NCI-H1694 treated with DMSO at 0.1 percent for 48 hours (cell line): ENCODE measurements around the gene THAP2.
A peak's percentile ranks its signal among the peaks of the same experiment; 100 is the strongest.

Experiments used
- DNase-seq: peaks from one replicate; lab custom pipeline; 2025; lab: John Stamatoyannopoulos, UW

THAP2 gene

GRCh38 chr12:71663561-71664410 is at the start of gene THAP2, which contains the start of gene ZFC3H1:
Gene THAP2 (plus strand): TSS chr12:71664301. CDS start chr12:71664510, 209 bp downstream.
Gene ZFC3H1 (minus strand): TSS chr12:71663848. CDS start chr12:71663610, 238 bp downstream.
- peak; percentile 98 for DNase-seq

- no peak for DNase-seq
These were observed 42.2 kb upstream of the THAP2 start for GRCh38 chr12:71621938-71622337.

- no peak for DNase-seq
These were observed 38.6 kb upstream of the THAP2 start for GRCh38 chr12:71625476-71625875.

- no peak for DNase-seq
These were observed 38.0 kb upstream of the THAP2 start for GRCh38 chr12:71626098-71626497.

DNA sequence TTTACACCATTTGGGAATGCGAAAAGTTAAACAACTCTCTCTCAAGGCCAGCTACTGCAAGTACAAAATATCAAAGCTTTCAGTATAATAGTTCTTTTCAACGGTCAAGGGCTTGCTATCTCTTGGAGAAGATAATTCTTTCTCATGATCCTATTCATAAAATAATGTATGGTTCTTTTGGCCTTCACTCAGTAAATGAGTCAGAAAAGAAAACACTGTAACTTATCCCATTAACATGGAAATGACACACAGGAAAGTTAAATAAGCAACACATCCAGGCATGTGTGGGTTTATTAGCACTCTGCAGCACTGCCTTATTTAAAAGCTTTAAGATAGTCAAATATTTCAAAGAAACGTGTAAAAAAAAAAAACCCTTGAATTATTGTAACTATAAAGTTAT is 37.3 kb upstream of the THAP2 start:
- no peak for DNase-seq

GRCh38 chr12:71627438-71628002 is 36.6 kb upstream of the THAP2 start:
- no peak for DNase-seq

DNA sequence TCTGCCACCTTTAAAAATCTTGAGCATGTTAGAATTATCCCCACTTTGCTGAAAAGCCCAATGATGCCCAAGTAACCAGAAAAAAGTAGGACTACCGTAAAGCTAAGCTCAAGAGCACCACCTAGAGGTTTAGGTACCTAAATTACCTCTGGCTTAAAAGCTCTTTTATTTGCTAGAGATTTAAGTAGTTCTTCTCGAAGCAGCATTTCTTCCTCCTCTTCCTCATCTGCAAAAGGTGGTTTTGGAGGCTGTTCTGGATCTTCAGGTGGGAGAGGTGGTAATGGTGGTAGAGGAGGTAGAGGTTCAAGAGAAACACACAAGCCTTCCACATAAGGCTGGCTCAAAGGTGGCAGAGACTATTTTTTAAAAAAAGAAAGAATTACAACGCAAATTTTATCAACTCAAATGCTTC is 27.4 kb upstream of the THAP2 start:
- peak; percentile 56 for DNase-seq

DNA sequence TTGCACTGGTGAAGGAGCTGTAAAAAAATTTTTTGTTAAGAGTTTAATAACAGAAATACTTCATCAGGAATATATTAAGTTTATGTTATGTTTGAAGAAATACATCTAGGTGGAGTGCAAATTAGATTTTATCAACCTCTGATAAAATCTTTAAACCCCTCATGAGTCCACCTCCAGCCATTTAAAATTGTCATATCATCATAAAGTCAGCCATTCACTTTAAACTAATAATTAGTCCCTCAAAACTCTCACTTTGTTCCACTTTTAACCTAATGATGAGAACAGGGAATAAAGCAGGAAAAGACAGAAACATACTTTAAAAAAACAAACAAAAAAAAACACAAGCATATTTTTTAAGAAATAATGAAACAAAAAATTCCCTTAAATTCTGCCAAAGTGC is 25.6 kb upstream of the THAP2 start:
- no peak for DNase-seq

GRCh38 chr12:71639341-71639760 is 24.8 kb upstream of the THAP2 start:
- DNase-seq = no peak

DNA sequence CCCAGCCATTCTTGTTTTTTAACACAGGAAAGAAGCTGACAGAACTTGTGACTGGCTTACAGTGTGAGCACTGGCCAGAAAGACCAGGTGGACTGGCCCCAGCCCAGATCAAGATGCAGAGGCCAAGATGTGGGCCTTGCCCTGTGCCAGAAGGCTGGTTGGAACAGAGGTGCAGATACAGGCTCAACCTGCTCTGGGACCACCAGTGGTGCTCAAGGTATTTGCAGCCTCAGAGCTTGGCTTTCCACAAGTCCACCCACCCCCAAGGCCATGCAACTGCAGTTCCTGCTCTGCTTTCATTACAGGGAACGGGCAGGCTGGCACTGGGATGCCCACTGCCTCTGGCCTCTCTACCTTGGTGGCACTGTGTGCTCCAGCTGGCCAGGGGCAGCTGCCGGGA is 23.8 kb upstream of the THAP2 start:
- DNase-seq = no peak

GRCh38 chr12:71641390-71641789 is 22.7 kb upstream of the THAP2 start:
- no peak for DNase-seq

- DNase-seq = no peak
These were observed 21.8 kb upstream of the THAP2 start for GRCh38 chr12:71642264-71642663.

GRCh38 chr12:71645268-71645667 is 18.8 kb upstream of the THAP2 start:
- no peak for DNase-seq

DNA sequence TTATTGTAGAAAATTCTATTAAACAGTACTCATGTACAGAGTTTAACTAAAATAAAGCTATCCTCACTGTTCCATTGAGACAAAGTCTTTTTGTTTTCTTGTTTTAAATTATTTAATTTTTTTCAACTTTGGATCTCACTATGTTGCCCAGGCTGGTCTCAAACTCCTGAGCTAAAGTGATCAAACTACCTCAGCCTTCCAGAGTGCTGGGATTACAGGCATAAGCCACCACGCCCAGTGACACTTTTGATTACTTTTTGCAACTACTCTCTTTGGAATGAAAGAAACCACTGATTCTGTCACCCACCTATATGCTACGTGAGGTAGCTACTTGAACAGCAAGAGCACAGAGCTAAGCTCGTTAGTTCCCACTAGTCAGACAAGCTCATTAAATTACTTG is 17.6 kb upstream of the THAP2 start:
- DNase-seq = no peak

DNA sequence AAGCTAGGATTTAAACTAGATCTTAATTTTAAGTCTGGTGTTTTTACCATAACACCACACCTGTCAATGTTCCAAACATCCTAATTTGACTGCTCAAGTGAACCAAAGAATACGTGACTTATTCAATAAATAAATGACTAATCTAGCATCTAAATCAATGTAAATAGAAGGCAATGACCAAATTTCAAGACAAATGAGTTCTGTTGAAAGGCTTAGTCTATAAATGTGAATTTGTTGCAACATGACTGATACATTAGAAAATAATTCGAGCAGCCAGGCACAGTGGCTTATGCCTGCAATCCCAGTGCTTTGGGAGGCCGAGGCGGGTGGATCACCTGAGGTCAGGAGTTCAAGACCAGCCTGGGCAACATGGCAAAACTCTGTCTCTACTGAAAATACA is 15.6 kb upstream of the THAP2 start:
- DNase-seq = no peak

DNA sequence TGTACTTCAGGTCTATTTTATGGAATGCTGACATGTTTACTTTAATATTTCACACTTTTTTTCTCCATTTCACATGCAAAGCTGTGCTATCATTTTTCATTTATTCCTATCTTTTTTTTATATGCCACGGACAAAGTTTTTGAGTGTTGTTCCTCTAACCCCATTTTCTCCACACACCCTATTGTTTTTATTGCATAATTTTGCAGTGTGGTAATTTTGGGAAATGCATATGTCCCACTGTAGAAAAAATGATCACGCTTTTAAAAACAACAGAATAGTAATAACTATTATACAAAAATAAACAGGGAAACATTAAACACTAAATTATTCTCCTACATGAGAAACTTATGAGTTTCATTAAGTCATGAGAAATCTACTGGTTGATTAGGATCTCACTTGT is 14.7 kb upstream of the THAP2 start:
- DNase-seq = no peak

GRCh38 chr12:71652656-71653055 is 11.4 kb upstream of the THAP2 start:
- no peak for DNase-seq

DNA sequence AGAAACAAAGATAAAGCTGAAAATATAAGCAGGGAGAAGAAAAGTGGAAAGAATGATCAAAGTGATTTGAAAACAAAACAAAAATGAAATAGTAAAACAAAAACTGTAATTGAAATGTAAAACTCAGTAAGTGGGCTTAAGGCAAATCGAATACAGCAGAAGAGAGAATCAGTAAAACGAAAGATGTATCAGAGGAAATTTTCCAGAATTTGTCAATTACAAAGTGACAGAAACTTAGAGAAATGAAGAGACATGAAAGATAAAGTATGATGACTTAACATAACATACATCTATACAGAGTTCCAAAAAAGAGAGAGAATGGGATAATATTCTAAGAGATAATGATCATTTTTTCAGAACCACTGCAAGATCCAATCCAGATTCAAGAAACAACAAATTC is 11.0 kb upstream of the THAP2 start:
- DNase-seq = no peak

- DNase-seq = no peak
These were observed 9.9 kb upstream of the THAP2 start for GRCh38 chr12:71654200-71654599.

DNA sequence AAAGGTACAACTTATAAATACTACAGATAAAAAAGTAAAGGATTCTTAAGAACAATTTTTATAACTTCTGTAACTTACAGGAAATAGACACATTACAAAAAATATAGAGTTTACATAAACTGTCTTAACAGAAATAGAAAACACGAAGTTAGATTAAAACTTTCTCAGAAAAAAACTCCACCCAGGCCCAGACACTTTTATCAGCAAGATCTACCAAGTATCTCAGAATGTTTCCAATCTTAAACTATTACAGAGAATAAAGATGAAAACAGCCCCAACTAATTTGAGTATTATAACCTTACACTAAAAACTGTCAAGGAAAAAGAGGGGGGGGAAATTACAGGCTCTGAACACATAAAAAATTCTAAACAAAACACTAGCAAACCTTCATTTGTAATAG is 8.6 kb upstream of the THAP2 start:
- DNase-seq = no peak

DNA sequence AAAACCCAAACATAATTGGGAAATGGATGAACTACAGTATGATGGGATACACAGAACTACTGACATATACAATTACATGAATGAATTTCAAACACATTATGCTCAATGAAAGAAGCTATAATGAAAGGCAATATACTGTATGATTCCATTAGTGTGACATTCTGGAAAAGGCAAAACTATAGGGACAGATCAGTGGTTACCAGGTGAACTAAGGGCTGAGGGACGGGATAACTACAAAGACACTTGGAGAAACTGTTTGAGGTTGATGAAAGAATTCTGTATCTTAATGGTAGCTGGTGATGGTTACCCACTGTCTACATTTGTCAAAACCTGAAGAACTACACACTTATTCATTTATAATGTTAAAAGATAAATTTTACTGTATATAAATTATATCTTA is 8.2 kb upstream of the THAP2 start:
- no peak for DNase-seq

DNA sequence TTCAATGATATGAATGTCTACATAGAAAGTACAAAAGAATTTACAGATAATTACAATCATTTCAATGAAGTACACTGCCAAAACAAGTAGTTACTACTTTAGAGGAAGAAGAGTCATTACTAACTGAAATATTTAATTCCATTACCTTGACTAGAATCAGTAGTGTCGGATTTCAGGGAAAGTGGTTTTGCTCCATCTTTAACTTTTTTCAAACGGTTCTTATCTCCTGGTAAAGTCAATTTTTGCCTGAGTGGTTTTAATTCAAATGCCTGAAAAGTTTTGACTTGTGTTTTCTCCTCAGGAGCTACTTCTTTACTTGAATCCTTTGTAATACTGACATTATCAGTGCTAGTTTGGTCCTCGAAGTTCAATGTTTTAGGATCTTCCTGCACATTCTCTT is 7.4 kb upstream of the THAP2 start:
- DNase-seq = no peak

DNA sequence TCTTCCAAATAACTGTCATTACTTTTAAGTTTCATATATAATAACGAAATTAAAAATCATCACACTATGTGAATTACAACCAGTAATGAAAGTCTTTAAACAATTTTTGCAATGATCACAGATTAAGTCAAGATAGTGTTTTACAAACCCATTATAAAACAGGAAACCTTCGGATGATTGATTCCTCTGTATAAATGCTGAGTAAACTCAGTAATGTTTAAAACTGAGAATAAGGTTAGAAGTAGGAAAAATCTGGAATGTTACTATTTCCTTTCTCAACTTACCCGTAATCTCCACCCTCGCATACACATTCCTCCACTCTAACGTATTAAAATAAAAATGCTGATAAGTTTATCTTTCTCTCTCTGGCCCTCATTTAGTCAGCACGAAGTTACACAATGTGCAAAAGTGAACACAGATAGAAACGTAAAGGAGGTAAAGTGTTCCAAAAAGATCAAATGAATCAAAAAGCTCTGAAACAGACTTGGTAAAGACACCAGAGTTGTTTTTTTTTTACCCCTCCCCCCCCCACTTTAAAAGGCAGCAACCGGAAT is 2.0 kb upstream of the THAP2 start:
- DNase-seq = no peak
